GM10248 (cell line): ENCODE measurements around the gene CMPK1.
A peak's percentile ranks its signal among the peaks of the same experiment; 100 is the strongest.

ENCODE experiments used
- CTCF ChIA-PET: fragments of 300-600 bp; sonication (Branson Sonifier 250); formaldehyde crosslinking; extraction: SDS; loops from one replicate; lab custom pipeline; 2021; ENCODE audit warnings: antibody characterized with exemption; lab: Yijun Ruan, JAX
- POLR2A ChIA-PET: fragments of 350-650 bp; sonication (Branson Sonifier 250); formaldehyde crosslinking; extraction: SDS; loops from one replicate; lab custom pipeline; 2020; ENCODE audit warnings: antibody characterized with exemption; lab: Yijun Ruan, JAX
- DNase-seq: peaks from one replicate; pipeline ENCODE4 v3.0.0; 2012; ENCODE audit errors: extremely low spot score
- CTCF ChIP-seq: IDR thresholded peaks from 2 replicates; pipeline ENCODE4 v1.5.1; 2012; ENCODE audit warnings: mild to moderate bottlenecking, low read depth; ENCODE audit errors: extremely low read depth, missing control alignments, control extremely low read depth

Gene CMPK1

GRCh38 chr1:47326271-47326670 is 7.3 kb upstream of the CMPK1 start:
- POLR2A ChIA-PET = no interaction called here

GRCh38 chr1:47328992-47329391 is 4.6 kb upstream of the CMPK1 start:
- no peak for TF ChIP-seq CTCF
- no peak for DNase-seq
- CTCF ChIA-PET = interaction anchor here (3.5 kb wide), 1 partner anchor 11 kb away, joined by 14 read pairs; no protein-coding TSS in a partner anchor
- POLR2A ChIA-PET = no interaction called here

More at GRCh38 chr1:47326271-47326670, 7.3 kb upstream of the CMPK1 start:
- no peak for DNase-seq
- no peak for TF ChIP-seq CTCF
- CTCF ChIA-PET = interaction anchor here (1.0 to 3.5 kb wide), 4 partner anchors 8 to 147 kb away, joined by 3 to 14 read pairs (median 4); no protein-coding TSS in a partner anchor

- TF ChIP-seq CTCF = no peak
- ChIA-PET POLR2A (no interaction called here), CTCF (interaction anchor here (0.8 to 0.9 kb wide), 3 partner anchors 8 to 67 kb away, joined by 3 read pairs; no protein-coding TSS in a partner anchor)
- DNase-seq = no peak
Observed at GRCh38 chr1:47330212-47330611, 3.4 kb upstream of the CMPK1 start.

GRCh38 chr1:47331875-47332274 is 1.7 kb upstream of the CMPK1 start:
- ChIA-PET CTCF (interaction anchor here (1.0 kb wide), 1 partner anchor 8 kb away, joined by 5 read pairs; no protein-coding TSS in a partner anchor), POLR2A (no interaction called here)
- no peak for TF ChIP-seq CTCF
- DNase-seq = no peak

GRCh38 chr1:47332779-47333577 is 612 bp upstream of the CMPK1 start:
- no peak for DNase-seq
- POLR2A ChIA-PET = interaction anchor here (0.5 to 1.9 kb wide), 3 partner anchors 10 to 19 kb away, joined by 3 to 10 read pairs (median 8); partner anchors contain the start of gene STIL
- no peak for TF ChIP-seq CTCF
- CTCF ChIA-PET = interaction anchor here (0.7 to 2.0 kb wide), 8 partner anchors 9 to 154 kb away, joined by 3 to 6 read pairs (median 4); partner anchors contain the start of genes FOXD2 and STIL

GRCh38 chr1:47333922-47334764 is 553 bp downstream of the CMPK1 start:
- DNase-seq = peak; percentile 89
- CTCF ChIA-PET = interaction anchor here (0.6 to 2.0 kb wide), 11 partner anchors 9 to 156 kb away, joined by 3 to 7 read pairs (median 3); partner anchors contain the start of genes FOXD2 and STIL
- peak; percentile 34 for TF ChIP-seq CTCF
- POLR2A ChIA-PET = interaction anchor here (0.5 to 1.9 kb wide), 4 partner anchors 9 to 103 kb away, joined by 3 to 10 read pairs (median 6); partner anchors contain the start of genes FOXD2 and STIL
